HepG2 (cell line): ENCODE measurements around the gene MISP3. TPM values are rescaled to one million over a fixed set of nuclear protein-coding genes. Genes with fewer than 3 reads are reported as not detected.

Experiments
- BHLHE40 ChIP-seq: IDR thresholded peaks from 2 replicates; pipeline ENCODE4 v1.6.1; 2011; ENCODE audit warnings: low read length, improper control_type of control experiment
- HHEX ChIP-seq: IDR thresholded peaks from 2 replicates; pipeline ENCODE4 v1.6.1; 2016; ENCODE audit warnings: control low read depth
- KDM2A ChIP-seq: sonication (generic); formaldehyde crosslinking; IDR thresholded peaks from 2 replicates; pipeline ENCODE4 v1.4.0; 2020; ENCODE audit warnings: low read depth, missing genetic modification reagents, borderline replicate concordance
- MXI1 ChIP-seq: IDR thresholded peaks from 3 replicates; pipeline ENCODE4 v1.6.1; 2012; ENCODE audit warnings: low read depth, low read length, inconsistent platforms, borderline replicate concordance
- PLRG1 ChIP-seq: fragments of 450-650 bp; conservative IDR thresholded peaks from 2 replicates; pipeline ENCODE4 v1.6.1; 2016
- SIN3B ChIP-seq: fragments of 150-350 bp; IDR thresholded peaks from 2 replicates; pipeline ENCODE4 v1.6.1; 2014; ENCODE audit warnings: low read length
- SP2 ChIP-seq: sonication (generic); formaldehyde crosslinking; IDR thresholded peaks from 2 replicates; pipeline ENCODE4 v1.5.1; 2020; ENCODE audit warnings: mild to moderate bottlenecking, missing genetic modification reagents
- SP4 ChIP-seq: sonication (generic); formaldehyde crosslinking; IDR thresholded peaks from 2 replicates; pipeline ENCODE4 v1.8.1; 2023; ENCODE audit warnings: mild to moderate bottlenecking, missing genetic modification reagents
- TCF12 ChIP-seq, 2 experiments: fragments of 450-650 bp in 1 of 2; sonication (generic) in 1 of 2; formaldehyde crosslinking in 1 of 2; IDR thresholded peaks; 2 replicates each; pipeline versions ENCODE4 v1.6.1 to v1.8.0; 2017 to 2022; ENCODE audit warnings: antibody characterized with exemption in 1 of 2, mild to moderate bottlenecking in 1 of 2, missing genetic modification reagents in 1 of 2, moderate library complexity in 1 of 2
- ZNF205 ChIP-seq: IDR thresholded peaks from 2 replicates; pipeline ENCODE4 v1.6.1; 2018; ENCODE audit warnings: missing biosample characterization, missing genetic modification reagents
- ZNF558 ChIP-seq: sonication (generic); formaldehyde crosslinking; IDR thresholded peaks from 2 replicates; pipeline ENCODE4 v1.9.0; 2022; ENCODE audit warnings: mild to moderate bottlenecking, missing genetic modification reagents, borderline replicate concordance
- polyA plus RNA-seq, 8 experiments: library from polyadenylated mRNA; depleted of rRNA in 3 of 8; stranded (reverse) in 7 of 8; unstranded in 1 of 8; fragments of >200 nt; fragmentation: Illumina TruSeq in 4 of 8; extraction: Trizol in 4 of 8; gene quantifications; 2 replicates each; pipeline versions ENCODE4 v1.2.1 to v1.2.3, GENCODE V29; 2011 to 2016; ENCODE audit warnings: low read depth in 4 of 8, missing spikeins in 1 of 8, mixed read lengths in 1 of 8; ENCODE audit not compliant: insufficient read depth in 1 of 8
- total RNA-seq, 5 experiments: library from RNA; depleted of rRNA; stranded (reverse); fragments of >200 nt; fragmentation: Illumina TruSeq; extraction: Trizol; gene quantifications; 2 replicates each; pipeline ENCODE4 v1.2.3, GENCODE V29; 2016; ENCODE audit warnings: low read depth in 1 of 5
- TF ChIP-seq, protein P1 (sequence below): sonication (generic); formaldehyde crosslinking; IDR thresholded peaks from 2 replicates; pipeline ENCODE4 v1.5.1; 2020; ENCODE audit warnings: missing genetic modification reagents, mild to moderate bottlenecking, borderline replicate concordance
- TF ChIP-seq, protein P2 (sequence below): sonication (generic); formaldehyde crosslinking; IDR thresholded peaks from 2 replicates; pipeline ENCODE4 v1.4.0; 2020; ENCODE audit warnings: mild to moderate bottlenecking, missing genetic modification reagents, borderline replicate concordance
- TF ChIP-seq, protein P3 (sequence below): sonication (generic); formaldehyde crosslinking; IDR thresholded peaks from 2 replicates; pipeline ENCODE4 v1.4.0; 2020; ENCODE audit warnings: missing genetic modification reagents, borderline replicate concordance
- TF ChIP-seq, protein P4 (sequence below): sonication (generic); formaldehyde crosslinking; IDR thresholded peaks from 2 replicates; pipeline ENCODE4 v1.4.0; 2020; ENCODE audit warnings: missing genetic modification reagents

Gene MISP3
- total and polyA plus RNA-seq, 2 of the 13 experiments (the other 11 are each of a cell fraction or from before 2014, with no cell fraction given): 2.5 to 5.4 TPM

DNA sequence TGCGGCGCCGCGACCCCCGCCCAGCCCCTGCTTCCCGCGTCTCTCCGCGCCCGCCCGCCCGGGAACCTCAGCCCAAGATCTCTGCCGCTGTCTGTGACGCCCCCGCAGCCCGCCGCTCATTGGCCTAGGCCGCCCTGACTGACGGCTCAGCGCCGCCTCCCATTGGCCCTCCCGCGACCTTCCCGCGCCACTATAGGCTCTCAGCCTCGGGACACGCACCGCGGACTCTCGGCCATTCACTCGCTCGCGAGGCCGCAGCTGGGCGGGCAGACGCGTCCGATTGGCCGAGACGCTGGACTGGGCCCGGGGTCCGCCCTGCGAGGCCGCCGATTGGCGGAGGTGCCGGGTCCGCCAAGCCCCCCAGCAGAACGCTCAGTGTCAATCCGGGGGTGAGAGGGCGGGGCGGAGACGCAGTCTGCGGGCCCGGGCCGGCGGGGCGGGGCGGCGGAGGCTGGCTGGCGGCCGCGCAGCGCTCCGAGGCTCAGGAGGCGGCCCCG, 45.1 kb downstream of the MISP3 start, which contains the start of gene PRKACA (continued):
- TF ChIP-seq, protein P1, sequence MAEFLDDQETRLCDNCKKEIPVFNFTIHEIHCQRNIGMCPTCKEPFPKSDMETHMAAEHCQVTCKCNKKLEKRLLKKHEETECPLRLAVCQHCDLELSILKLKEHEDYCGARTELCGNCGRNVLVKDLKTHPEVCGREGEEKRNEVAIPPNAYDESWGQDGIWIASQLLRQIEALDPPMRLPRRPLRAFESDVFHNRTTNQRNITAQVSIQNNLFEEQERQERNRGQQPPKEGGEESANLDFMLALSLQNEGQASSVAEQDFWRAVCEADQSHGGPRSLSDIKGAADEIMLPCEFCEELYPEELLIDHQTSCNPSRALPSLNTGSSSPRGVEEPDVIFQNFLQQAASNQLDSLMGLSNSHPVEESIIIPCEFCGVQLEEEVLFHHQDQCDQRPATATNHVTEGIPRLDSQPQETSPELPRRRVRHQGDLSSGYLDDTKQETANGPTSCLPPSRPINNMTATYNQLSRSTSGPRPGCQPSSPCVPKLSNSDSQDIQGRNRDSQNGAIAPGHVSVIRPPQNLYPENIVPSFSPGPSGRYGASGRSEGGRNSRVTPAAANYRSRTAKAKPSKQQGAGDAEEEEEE (CRISPR knock-in tag): no peak
- TF ChIP-seq BHLHE40 (no peak), ZNF558 (CRISPR knock-in tag) (no peak), TCF12 (IDR thresholded peaks at IDR 0.05) (no peak), TCF12 (CRISPR knock-in tag; IDR thresholded peaks at IDR 0.05) (no peak), KDM2A (CRISPR knock-in tag) (peak; percentile 35; the same call in 1 of the 2 replicates), PLRG1 (no peak), ZNF205 (CRISPR knock-in tag) (no peak), SP2 (peak; percentile 97), SIN3B (no peak), SP4 (CRISPR knock-in tag) (peak; percentile 80; the same call in 1 of the 2 replicates), HHEX (CRISPR knock-in tag) (no peak), MXI1 (peak; percentile 8; the same call in 1 of the 3 replicates)
- TF ChIP-seq, protein P2, sequence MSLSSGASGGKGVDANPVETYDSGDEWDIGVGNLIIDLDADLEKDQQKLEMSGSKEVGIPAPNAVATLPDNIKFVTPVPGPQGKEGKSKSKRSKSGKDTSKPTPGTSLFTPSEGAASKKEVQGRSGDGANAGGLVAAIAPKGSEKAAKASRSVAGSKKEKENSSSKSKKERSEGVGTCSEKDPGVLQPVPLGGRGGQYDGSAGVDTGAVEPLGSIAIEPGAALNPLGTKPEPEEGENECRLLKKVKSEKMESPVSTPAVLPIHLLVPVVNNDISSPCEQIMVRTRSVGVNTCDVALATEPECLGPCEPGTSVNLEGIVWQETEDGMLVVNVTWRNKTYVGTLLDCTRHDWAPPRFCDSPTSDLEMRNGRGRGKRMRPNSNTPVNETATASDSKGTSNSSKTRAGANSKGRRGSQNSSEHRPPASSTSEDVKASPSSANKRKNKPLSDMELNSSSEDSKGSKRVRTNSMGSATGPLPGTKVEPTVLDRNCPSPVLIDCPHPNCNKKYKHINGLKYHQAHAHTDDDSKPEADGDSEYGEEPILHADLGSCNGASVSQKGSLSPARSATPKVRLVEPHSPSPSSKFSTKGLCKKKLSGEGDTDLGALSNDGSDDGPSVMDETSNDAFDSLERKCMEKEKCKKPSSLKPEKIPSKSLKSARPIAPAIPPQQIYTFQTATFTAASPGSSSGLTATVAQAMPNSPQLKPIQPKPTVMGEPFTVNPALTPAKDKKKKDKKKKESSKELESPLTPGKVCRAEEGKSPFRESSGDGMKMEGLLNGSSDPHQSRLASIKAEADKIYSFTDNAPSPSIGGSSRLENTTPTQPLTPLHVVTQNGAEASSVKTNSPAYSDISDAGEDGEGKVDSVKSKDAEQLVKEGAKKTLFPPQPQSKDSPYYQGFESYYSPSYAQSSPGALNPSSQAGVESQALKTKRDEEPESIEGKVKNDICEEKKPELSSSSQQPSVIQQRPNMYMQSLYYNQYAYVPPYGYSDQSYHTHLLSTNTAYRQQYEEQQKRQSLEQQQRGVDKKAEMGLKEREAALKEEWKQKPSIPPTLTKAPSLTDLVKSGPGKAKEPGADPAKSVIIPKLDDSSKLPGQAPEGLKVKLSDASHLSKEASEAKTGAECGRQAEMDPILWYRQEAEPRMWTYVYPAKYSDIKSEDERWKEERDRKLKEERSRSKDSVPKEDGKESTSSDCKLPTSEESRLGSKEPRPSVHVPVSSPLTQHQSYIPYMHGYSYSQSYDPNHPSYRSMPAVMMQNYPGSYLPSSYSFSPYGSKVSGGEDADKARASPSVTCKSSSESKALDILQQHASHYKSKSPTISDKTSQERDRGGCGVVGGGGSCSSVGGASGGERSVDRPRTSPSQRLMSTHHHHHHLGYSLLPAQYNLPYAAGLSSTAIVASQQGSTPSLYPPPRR (CRISPR knock-in tag): no peak
- TF ChIP-seq, protein P3, sequence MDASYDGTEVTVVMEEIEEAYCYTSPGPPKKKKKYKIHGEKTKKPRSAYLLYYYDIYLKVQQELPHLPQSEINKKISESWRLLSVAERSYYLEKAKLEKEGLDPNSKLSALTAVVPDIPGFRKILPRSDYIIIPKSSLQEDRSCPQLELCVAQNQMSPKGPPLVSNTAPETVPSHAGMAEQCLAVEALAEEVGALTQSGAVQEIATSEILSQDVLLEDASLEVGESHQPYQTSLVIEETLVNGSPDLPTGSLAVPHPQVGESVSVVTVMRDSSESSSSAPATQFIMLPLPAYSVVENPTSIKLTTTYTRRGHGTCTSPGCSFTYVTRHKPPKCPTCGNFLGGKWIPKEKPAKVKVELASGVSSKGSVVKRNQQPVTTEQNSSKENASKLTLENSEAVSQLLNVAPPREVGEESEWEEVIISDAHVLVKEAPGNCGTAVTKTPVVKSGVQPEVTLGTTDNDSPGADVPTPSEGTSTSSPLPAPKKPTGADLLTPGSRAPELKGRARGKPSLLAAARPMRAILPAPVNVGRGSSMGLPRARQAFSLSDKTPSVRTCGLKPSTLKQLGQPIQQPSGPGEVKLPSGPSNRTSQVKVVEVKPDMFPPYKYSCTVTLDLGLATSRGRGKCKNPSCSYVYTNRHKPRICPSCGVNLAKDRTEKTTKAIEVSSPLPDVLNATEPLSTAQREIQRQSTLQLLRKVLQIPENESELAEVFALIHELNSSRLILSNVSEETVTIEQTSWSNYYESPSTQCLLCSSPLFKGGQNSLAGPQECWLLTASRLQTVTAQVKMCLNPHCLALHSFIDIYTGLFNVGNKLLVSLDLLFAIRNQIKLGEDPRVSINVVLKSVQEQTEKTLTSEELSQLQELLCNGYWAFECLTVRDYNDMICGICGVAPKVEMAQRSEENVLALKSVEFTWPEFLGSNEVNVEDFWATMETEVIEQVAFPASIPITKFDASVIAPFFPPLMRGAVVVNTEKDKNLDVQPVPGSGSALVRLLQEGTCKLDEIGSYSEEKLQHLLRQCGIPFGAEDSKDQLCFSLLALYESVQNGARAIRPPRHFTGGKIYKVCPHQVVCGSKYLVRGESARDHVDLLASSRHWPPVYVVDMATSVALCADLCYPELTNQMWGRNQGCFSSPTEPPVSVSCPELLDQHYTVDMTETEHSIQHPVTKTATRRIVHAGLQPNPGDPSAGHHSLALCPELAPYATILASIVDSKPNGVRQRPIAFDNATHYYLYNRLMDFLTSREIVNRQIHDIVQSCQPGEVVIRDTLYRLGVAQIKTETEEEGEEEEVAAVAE: 0 out of 2 replicates have a peak, but pooled peaks have one; percentile 39
- TF ChIP-seq, protein P4, sequence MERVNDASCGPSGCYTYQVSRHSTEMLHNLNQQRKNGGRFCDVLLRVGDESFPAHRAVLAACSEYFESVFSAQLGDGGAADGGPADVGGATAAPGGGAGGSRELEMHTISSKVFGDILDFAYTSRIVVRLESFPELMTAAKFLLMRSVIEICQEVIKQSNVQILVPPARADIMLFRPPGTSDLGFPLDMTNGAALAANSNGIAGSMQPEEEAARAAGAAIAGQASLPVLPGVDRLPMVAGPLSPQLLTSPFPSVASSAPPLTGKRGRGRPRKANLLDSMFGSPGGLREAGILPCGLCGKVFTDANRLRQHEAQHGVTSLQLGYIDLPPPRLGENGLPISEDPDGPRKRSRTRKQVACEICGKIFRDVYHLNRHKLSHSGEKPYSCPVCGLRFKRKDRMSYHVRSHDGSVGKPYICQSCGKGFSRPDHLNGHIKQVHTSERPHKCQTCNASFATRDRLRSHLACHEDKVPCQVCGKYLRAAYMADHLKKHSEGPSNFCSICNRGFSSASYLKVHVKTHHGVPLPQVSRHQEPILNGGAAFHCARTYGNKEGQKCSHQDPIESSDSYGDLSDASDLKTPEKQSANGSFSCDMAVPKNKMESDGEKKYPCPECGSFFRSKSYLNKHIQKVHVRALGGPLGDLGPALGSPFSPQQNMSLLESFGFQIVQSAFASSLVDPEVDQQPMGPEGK (CRISPR knock-in tag): peak; percentile 63; the same call in 1 of the 2 replicates
